ENCODE measurements around the gene ENPP7.
A peak's percentile ranks its signal among the peaks of the same experiment; 100 is the strongest.

ENPP7 gene

DNA sequence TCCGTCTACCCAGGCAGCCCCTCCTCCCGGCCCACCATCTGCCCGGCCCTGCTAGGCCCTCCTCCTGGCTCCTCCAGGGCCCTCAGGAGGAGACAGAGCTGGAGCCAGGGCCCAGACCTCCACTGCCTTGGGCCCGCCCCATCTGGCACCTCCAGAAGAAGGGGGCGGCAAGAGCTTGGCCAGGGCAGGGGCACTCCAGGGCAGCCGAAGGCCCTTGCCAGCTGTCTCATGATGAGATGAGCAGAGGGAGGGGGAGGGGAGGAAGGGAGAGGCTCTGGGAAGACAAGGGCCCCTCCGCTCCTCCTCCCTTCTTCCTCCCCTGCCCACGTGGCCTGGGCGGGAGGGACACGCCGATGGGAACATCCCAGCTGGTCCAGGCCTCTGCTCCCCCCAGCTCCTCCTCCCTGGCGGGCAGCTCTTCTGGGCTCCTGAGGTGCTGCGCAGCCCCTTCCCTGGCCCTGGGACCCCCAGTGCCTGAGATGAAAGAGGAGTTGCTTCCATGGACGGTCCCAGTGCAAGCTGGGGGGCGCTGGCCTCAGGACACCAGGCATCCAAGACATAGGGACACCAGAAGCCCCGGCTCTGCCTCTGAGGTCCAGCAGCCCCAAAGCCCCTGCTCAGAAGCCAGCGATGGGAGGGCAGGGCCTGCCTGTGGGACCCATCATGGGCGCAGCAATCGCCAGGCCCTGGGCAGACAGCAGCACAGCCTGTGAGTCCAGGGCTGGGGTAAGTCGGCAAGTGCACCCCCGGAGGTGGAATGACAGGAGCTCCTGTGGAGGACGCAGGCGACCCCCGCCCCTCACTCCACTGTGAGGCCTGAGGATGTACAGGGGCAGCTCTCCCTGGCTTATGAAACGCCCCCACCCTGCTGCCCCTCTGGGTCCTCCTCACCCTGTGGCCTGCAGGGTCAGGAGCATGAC, 23.6 kb upstream of the ENPP7 start:
- no peak for TF ChIP-seq ZNF571 (tag by site-specific recombination; IDR thresholded peaks at IDR 0.05)
- TF ChIP-seq KLF1 (tag by site-specific recombination; IDR thresholded peaks at IDR 0.05): peak; percentile 58
- no peaks in the 10 kb centered on the region for H3K9me3 ChIP-seq (ENCODE audit: control insufficient read depth, insufficient read depth, low read depth, low read length)
- CTCF ChIA-PET: interaction anchor here (0.6 to 3.0 kb wide), 11 partner anchors 10 to 620 kb away, joined by 3 to 13 read pairs (median 4); no protein-coding TSS in a partner anchor
- no peak overlapping the region for H3K27ac ChIP-seq (ENCODE audit: extremely low read depth, low read depth, low read length)
- H3K36me3 ChIP-seq (ENCODE audit: control insufficient read depth in 2 of 2, insufficient read depth in 1 of 2, low read length in 2 of 2): no peaks in the 10 kb centered on the region
- POLR2A ChIA-PET: no interaction called here
- H3K4me3 ChIP-seq (ENCODE audit: low read depth, low read length): no peak overlapping the region
- H3K4me1 ChIP-seq (ENCODE audit: control insufficient read depth, insufficient read depth, low read length): no peaks in the 10 kb centered on the region

DNA sequence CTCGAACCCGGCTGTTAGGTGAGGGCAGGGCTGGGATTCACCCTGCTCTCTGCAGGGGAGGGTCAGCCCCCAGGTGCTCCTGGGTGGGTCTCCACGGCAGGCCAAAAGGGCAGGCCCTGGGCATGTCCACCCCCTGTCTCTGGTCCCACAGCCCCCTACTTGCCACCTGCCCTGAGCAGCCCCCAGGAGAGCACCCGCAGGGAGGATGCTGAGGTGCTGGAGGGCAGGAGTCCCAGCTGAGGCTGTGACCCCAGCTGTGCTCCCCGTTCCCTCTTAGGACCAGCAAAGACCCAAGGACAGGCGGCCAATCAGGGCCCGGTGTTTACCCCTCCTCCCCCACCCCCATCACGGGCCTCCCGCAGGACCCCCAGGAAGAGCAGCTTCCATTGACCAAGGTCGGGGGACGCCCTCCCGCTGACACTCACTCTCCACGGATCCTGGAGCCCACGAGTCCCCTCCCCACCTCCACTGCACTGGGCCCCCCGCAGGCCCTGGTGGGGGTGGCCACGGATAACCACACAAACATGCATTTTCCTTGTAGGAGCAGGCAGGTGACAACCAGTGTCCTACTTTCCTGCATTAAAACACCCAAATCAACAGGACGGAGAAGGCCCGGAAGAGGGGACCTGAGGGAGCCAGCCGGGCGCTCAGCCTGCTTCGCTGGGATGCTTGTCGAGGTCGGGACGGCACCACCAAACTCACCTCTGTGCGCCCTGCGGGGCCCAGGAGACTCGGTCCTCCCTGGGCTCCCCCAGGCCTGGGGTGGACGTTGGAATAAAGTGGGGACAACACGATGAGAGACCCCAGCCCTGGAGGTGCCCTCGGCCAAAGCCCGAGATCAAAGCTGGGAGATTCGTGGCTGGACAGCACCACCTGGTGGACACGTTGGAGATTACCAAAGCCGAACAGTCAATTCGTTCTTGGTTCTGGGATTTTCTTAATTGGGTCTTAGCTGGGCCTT, 22.5 kb upstream of the ENPP7 start:
- H3K36me3 ChIP-seq (ENCODE audit: control insufficient read depth in 2 of 2, insufficient read depth in 1 of 2, low read length in 2 of 2): no peaks in the 10 kb centered on the region
- no peaks in the 10 kb centered on the region for H3K4me1 ChIP-seq (ENCODE audit: control insufficient read depth, insufficient read depth, low read length)
- ChIA-PET POLR2A (no interaction called here), CTCF (interaction anchor here (0.5 to 3.0 kb wide), 30 partner anchors 9 to 663 kb away, joined by 3 to 13 read pairs (median 4); no protein-coding TSS in a partner anchor)
- H3K27ac ChIP-seq (ENCODE audit: extremely low read depth, low read depth, low read length): no peak overlapping the region
- H3K9me3 ChIP-seq (ENCODE audit: control insufficient read depth, insufficient read depth, low read depth, low read length): no peaks in the 10 kb centered on the region
- no peak overlapping the region for H3K4me3 ChIP-seq (ENCODE audit: low read depth, low read length)
- TF ChIP-seq ZNF37A (tag by site-specific recombination; IDR thresholded peaks at IDR 0.05) (no peak), GLIS1 (tag by site-specific recombination; IDR thresholded peaks at IDR 0.05) (peak; percentile 69), ZNF548 (tag by site-specific recombination; IDR thresholded peaks at IDR 0.05) (no peak), ZNF529 (tag by site-specific recombination; IDR thresholded peaks at IDR 0.05; ENCODE audit: insufficient replicate concordance) (no peak), ZNF549 (tag by site-specific recombination; IDR thresholded peaks at IDR 0.05) (no peak), ZNF792 (tag by site-specific recombination; IDR thresholded peaks at IDR 0.05) (no peak), ZNF654 (tag by site-specific recombination; IDR thresholded peaks at IDR 0.05; ENCODE audit: low read depth) (peak; percentile 82), FEZF1 (tag by site-specific recombination; IDR thresholded peaks at IDR 0.05) (no peak), ZNF341 (tag by site-specific recombination; IDR thresholded peaks at IDR 0.05; ENCODE audit: low read depth) (no peak), ZNF521 (tag by site-specific recombination; IDR thresholded peaks at IDR 0.05) (no peak), ZNF571 (tag by site-specific recombination; IDR thresholded peaks at IDR 0.05) (no peak), ZNF221 (tag by site-specific recombination; IDR thresholded peaks at IDR 0.05; ENCODE audit: borderline replicate concordance) (no peak), ZNF175 (tag by site-specific recombination; IDR thresholded peaks at IDR 0.05) (no peak), ZNF335 (tag by site-specific recombination; conservative IDR thresholded peaks at IDR 0.05) (peak; percentile 10; the same call in 1 of the 2 replicates), ZNF501 (tag by site-specific recombination; IDR thresholded peaks at IDR 0.05) (no peak), TCF7L2 (IDR thresholded peaks at IDR 0.05; ENCODE audit: borderline replicate concordance, low read depth, low read length) (peak; percentile 81; the same call in 1 of the 2 replicates), ZNF133 (tag by site-specific recombination; IDR thresholded peaks at IDR 0.05) (no peak), ZNF302 (tag by site-specific recombination; IDR thresholded peaks at IDR 0.05; ENCODE audit: low read depth) (no peak), SCRT1 (tag by site-specific recombination; IDR thresholded peaks at IDR 0.05; ENCODE audit: borderline replicate concordance) (no peak), ZNF146 (tag by site-specific recombination; IDR thresholded peaks at IDR 0.05) (no peak), GLI4 (tag by site-specific recombination; IDR thresholded peaks at IDR 0.05) (no peak)
- TF ChIP-seq, protein P1, sequence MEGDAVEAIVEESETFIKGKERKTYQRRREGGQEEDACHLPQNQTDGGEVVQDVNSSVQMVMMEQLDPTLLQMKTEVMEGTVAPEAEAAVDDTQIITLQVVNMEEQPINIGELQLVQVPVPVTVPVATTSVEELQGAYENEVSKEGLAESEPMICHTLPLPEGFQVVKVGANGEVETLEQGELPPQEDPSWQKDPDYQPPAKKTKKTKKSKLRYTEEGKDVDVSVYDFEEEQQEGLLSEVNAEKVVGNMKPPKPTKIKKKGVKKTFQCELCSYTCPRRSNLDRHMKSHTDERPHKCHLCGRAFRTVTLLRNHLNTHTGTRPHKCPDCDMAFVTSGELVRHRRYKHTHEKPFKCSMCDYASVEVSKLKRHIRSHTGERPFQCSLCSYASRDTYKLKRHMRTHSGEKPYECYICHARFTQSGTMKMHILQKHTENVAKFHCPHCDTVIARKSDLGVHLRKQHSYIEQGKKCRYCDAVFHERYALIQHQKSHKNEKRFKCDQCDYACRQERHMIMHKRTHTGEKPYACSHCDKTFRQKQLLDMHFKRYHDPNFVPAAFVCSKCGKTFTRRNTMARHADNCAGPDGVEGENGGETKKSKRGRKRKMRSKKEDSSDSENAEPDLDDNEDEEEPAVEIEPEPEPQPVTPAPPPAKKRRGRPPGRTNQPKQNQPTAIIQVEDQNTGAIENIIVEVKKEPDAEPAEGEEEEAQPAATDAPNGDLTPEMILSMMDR (tag by site-specific recombination; IDR thresholded peaks at IDR 0.05): peak; percentile 67
- TF ChIP-seq, protein P2, sequence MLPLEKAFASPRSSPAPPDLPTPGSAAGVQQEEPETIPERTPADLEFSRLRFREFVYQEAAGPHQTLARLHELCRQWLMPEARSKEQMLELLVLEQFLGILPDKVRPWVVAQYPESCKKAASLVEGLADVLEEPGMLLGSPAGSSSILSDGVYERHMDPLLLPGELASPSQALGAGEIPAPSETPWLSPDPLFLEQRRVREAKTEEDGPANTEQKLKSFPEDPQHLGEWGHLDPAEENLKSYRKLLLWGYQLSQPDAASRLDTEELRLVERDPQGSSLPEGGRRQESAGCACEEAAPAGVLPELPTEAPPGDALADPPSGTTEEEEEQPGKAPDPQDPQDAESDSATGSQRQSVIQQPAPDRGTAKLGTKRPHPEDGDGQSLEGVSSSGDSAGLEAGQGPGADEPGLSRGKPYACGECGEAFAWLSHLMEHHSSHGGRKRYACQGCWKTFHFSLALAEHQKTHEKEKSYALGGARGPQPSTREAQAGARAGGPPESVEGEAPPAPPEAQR (tag by site-specific recombination; IDR thresholded peaks at IDR 0.05): no peak
- TF ChIP-seq, protein P3, sequence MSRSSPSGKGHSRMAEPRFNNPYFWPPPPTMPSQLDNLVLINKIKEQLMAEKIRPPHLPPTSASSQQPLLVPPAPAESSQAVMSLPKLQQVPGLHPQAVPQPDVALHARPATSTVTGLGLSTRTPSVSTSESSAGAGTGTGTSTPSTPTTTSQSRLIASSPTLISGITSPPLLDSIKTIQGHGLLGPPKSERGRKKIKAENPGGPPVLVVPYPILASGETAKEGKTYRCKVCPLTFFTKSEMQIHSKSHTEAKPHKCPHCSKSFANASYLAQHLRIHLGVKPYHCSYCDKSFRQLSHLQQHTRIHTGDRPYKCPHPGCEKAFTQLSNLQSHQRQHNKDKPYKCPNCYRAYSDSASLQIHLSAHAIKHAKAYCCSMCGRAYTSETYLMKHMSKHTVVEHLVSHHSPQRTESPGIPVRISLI (tag by site-specific recombination; IDR thresholded peaks at IDR 0.05): no peak
- TF ChIP-seq, protein P4, sequence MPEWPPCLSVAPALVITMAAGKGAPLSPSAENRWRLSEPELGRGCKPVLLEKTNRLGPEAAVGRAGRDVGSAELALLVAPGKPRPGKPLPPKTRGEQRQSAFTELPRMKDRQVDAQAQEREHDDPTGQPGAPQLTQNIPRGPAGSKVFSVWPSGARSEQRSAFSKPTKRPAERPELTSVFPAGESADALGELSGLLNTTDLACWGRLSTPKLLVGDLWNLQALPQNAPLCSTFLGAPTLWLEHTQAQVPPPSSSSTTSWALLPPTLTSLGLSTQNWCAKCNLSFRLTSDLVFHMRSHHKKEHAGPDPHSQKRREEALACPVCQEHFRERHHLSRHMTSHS (tag by site-specific recombination; IDR thresholded peaks at IDR 0.05): no peak

Data from HEK293 (cell line).